Stimulated activated naive CD8-positive, alpha-beta T cell treated with anti-CD3 and anti-CD28 coated beads, Interleukin-15, amount 100 ng/mL, for 72 hours (primary cell): ENCODE data around the gene LILRB5.
A peak's percentile ranks its signal among the peaks of the same experiment; 100 is the strongest.
"Not testable (repeated sequence)": the region's sequence is repeated elsewhere in the genome, so short reads cannot be mapped to it uniquely, and the experiment has no call there.

Experiments
- ATAC-seq: fragments of 150-1000 bp; cut with Tn5 transposase; 2 replicates; pipeline ENCODE4 v1.10.0; 2021; ENCODE audit warnings: mild to moderate bottlenecking, moderate library complexity
- DNase-seq, 2 donors: peaks; one replicate each; pipeline ENCODE4 v3.0.0; 2021 to 2022
- H3K27ac Mint-ChIP-seq, 2 donors: one replicate each; pipeline ENCODE4 v1.8.0; 2022; ENCODE audit warnings: mild to moderate bottlenecking in 2 of 2, mixed read lengths in 2 of 2, moderate library complexity in 2 of 2
- H3K27me3 Mint-ChIP-seq: one replicate; pipeline ENCODE4 v1.8.0; 2022; ENCODE audit warnings: mixed read lengths
- H3K4me1 Mint-ChIP-seq: one replicate; pipeline ENCODE4 v1.8.0; 2022; ENCODE audit warnings: mild to moderate bottlenecking, mixed read lengths
- H3K4me3 Mint-ChIP-seq, 2 donors: one replicate each; pipeline ENCODE4 v1.8.0; 2022; ENCODE audit warnings: mild to moderate bottlenecking in 2 of 2, mixed read lengths in 2 of 2, moderate library complexity in 1 of 2
- H3K9me3 Mint-ChIP-seq, 2 donors: one replicate each; pipeline ENCODE4 v1.8.0; 2022; ENCODE audit warnings: mixed read lengths in 2 of 2

Gene LILRB5

DNA sequence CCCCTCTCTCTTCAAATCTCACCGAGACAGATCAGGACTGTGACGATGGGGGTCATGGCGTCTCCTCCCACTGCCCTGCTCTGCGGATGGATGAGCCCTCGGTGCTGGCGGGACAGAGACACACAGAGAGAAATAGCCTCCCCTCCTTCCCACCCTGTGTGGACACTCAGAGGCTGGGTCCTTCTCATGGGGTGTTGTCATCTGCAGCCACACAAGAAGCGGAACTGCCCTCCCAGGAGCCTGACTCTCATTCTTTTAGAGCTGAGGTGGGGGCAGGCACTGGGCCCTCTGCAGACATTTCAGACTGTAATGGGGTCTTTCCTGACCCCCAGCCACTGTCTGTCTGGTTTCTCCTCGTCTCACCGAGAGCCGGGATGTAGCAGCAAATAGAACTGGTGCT, 23.4 kb upstream of the LILRB5 start:
- not testable (repeated sequence) for DNase-seq, H3K27ac Mint-ChIP-seq, H3K9me3 Mint-ChIP-seq, H3K4me1 Mint-ChIP-seq, H3K4me3 Mint-ChIP-seq, ATAC-seq
- H3K27me3 Mint-ChIP-seq: peaks cover 46% of the 10 kb centered on the region

DNA sequence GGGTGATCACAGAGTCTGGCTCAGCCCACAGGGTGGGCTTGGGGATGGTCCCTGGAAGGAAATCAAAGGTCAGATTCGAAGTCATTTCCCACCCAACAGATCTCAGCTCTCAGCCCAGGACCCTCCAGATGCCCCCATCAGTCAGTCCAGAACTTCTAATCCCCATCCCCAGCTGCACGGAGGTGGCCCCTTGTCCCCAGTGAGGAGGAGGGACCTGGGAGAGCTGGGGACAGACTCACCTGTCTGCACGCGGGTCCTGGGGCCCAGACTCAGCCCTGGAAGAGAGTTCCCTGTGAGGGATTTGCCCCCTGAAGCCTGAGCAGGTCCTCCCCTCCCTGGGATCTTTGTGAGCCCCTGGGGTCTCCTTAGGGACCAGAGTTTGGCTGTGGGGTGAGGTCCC, 23.0 kb upstream of the LILRB5 start:
- ATAC-seq, H3K27ac Mint-ChIP-seq, H3K4me3 Mint-ChIP-seq, H3K4me1 Mint-ChIP-seq, DNase-seq, H3K9me3 Mint-ChIP-seq: not testable (repeated sequence)
- H3K27me3 Mint-ChIP-seq: peaks cover 50% of the 10 kb centered on the region

DNA sequence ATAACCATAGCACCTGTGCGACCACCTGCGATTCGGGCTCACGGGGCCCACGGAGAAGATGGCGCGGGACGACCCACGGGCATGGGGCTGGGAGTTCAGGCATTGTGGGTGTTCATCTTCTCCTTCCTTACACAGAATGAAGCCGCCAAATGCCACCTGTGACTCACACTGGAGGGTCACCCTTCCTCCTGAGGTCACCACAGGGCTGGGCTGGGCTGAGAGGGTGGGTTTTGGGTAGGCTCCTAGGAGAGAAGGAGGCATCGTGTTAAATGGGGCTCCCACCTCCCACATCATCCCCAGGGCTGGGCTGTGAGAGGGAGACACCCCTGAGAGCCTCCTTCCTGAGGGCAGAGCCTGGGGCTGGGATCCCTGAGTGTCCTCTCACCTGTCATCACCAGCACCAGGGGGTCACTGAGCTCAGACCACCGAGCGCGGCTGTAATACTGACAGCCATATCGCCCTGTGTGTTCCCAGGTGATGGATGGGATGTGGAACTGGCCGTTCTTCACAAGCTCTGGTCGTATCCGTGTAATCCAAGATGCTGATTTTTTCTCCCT, 22.4 kb upstream of the LILRB5 start:
- no peak overlapping the region for H3K4me3 Mint-ChIP-seq
- no peak overlapping the region for H3K27ac Mint-ChIP-seq
- H3K4me1 Mint-ChIP-seq: no peaks in the 10 kb centered on the region
- H3K27me3 Mint-ChIP-seq: peaks cover 52% of the 10 kb centered on the region
- H3K9me3 Mint-ChIP-seq: no peaks in the 10 kb centered on the region
- ATAC-seq: no peak
- no peak for DNase-seq

DNA sequence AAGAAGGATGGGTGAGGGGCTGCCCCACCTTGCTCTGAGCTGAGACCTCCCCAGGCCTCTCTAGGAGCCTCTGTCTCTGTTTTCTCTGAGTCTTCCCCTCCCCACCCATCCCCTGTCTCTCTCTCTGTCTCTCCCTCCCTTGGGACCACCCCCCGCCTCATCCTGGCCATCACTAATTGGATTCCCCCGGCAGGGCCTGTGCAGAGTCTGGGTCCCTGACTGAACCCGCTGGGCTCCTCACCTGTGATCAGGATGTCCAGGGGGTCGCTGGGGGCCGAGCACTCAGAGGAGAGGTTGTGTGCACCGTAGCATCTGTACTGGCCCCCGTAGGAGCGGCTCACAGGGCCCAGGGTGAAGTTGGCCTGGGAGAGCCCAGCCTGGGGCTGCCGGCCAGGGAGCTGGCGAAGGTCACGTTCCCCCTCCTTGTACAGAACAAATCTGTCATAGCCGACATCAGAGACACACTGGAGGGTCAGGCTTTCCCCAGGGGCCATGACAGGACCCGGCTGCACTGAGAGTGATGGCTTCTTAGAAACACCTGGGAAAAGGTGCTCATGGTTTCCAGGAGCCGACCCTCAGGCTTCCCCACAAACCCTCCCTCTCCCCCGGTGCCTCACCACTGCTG, 21.6 kb upstream of the LILRB5 start:
- DNase-seq, H3K27ac Mint-ChIP-seq, H3K4me1 Mint-ChIP-seq, H3K4me3 Mint-ChIP-seq, H3K9me3 Mint-ChIP-seq: not testable (repeated sequence)
- peak; percentile 37 for ATAC-seq
- peaks cover 60% of the 10 kb centered on the region for H3K27me3 Mint-ChIP-seq

DNA sequence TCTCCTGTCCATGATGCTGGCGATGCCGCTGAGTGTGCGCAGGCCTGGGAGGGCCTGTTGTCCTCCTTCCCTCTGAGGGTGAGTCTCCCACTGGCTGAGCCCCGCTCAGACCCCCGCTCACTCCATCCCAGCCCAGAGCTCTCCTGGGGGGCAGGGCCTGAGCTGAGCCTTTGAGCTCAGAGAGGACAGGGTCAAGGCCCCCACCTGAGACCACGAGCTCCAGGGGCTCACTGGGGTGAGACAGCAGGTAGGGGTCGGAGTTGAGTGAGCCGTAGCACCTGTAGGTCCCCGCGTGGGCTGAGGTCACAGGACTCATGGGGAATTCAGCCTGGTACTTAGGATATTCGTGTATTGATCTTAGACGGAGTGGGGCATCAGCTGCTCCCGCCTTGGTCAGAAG, 21.0 kb upstream of the LILRB5 start:
- DNase-seq, H3K4me3 Mint-ChIP-seq, H3K27ac Mint-ChIP-seq, ATAC-seq, H3K4me1 Mint-ChIP-seq, H3K9me3 Mint-ChIP-seq: not testable (repeated sequence)
- H3K27me3 Mint-ChIP-seq: peaks cover 67% of the 10 kb centered on the region

DNA sequence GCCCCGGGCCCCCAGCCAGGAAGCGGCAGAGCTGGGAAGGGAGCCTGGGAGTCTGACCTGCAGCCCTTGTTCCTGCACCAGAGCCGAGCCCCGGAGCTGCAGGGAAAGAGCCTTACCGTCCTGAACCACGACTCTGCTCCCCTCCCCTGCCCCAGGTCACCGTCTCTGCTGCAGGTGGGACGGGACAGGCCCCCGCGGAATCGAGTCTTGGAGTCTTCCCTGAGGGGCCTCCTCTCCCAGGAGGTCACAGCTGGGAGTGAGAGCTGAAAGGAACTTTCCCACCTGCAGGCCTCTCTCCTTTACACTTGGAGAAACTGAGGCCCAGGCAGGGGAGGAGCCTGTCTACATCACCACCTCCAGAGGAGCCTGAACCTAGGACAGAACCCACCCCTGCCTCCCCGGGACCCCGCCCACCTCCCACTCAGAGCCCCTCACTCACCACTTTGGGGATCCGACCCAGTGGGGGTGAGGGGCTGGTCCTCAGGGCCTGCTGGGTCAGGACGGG, 20.1 kb upstream of the LILRB5 start:
- not testable (repeated sequence) for H3K4me1 Mint-ChIP-seq, DNase-seq, H3K4me3 Mint-ChIP-seq, H3K9me3 Mint-ChIP-seq, ATAC-seq
- H3K27ac Mint-ChIP-seq: peak overlapping the region in 1 of 2 donors; percentile 57
- peaks cover 76% of the 10 kb centered on the region for H3K27me3 Mint-ChIP-seq

DNA sequence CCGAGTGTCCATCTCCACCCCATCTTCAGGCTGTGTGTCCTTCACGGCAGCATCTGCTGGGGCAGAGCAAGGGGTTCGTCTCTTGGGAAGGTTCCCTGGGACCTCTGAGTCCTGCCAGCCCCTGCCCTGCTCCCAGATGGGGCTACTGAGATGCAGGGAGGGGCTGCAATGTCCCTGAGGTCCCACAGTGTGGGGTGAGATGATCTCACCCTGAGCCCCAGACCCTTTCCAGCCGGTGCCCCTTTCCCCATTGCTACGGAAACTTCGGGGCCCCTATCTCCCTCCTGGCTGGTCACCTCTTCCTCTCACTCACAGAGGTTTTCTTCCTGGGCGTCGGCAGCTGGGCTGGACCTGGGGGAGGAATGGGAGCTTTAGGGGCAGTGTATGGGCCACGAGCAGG, 18.9 kb upstream of the LILRB5 start:
- ATAC-seq (no peak), DNase-seq (no peak)
- Mint-ChIP-seq H3K27ac (no peak overlapping the region), H3K4me1 (no peaks in the 10 kb centered on the region), H3K27me3 (peaks cover 80% of the 10 kb centered on the region), H3K4me3 (no peak overlapping the region), H3K9me3 (no peaks in the 10 kb centered on the region)

DNA sequence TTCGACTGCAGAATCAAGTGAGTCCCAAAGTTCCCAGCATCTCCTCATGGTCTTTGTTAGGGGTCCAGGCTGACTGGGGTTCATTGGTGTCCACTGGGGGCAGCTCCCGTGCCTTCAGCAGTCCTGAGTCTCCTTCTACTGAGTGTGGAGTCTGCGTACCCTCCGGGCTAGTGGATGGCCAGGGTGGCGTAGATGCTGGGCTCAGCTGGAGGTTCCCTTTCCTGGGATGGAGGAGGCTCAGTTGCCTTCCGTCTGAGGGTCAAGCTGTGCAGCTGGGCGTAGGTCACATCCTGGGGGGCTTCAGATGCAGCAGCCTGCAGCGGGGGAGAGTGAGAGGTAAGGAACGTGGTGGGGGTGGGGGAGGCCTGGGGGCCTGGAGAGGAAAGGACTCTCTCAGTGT, 17.4 kb upstream of the LILRB5 start:
- H3K27me3 Mint-ChIP-seq: peaks cover 73% of the 10 kb centered on the region
- DNase-seq, H3K9me3 Mint-ChIP-seq, H3K4me1 Mint-ChIP-seq, ATAC-seq, H3K27ac Mint-ChIP-seq, H3K4me3 Mint-ChIP-seq: not testable (repeated sequence)

DNA sequence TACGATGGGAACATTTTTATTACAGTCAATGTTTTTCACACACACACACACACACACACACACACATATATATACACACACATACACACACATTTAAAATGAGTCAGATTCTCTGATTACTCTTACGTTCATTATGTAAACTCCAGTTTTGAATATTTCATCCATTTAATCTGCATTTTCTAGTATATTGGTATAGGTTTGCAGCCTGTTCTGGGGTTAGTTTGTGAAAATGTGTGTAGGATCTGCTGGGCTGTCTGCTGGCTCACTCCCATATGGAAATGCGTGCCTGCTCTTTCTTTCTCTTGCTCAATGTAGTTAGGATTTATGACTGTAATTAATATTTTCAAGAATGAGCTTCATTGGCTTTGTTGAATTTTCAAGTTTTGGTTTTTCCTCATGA, 16.7 kb upstream of the LILRB5 start:
- no peak overlapping the region for H3K27ac Mint-ChIP-seq

DNA sequence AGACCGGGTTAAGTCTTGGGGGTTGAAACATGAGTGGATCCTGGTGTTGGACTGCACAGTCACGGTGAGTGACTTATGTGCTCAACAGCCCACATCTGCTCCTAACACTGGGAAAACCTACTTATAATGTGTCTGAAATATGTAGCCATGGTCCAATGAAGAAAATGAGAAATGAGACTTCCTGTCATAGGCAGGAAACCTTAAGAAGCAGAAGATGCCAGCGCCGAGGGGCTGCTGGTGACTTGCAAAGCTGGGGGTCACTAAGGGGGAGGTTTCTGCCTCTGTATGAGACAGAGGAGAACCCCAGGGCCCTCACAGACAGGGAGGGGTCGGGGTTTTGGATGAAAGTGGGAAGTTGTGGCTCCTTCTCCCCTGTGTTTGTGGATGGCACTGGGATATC, 15.1 kb upstream of the LILRB5 start:
- ATAC-seq, DNase-seq, H3K4me3 Mint-ChIP-seq, H3K27ac Mint-ChIP-seq, H3K4me1 Mint-ChIP-seq, H3K9me3 Mint-ChIP-seq: not testable (repeated sequence)
- H3K27me3 Mint-ChIP-seq: peaks cover 55% of the 10 kb centered on the region

More for the DNA sequence above, 16.7 kb upstream of the LILRB5 start:
- DNase-seq (no peak), ATAC-seq (no peak)
- peaks cover 66% of the 10 kb centered on the region for H3K27me3 Mint-ChIP-seq
- no peaks in the 10 kb centered on the region for H3K9me3 Mint-ChIP-seq
- no peak overlapping the region for H3K4me3 Mint-ChIP-seq
- H3K4me1 Mint-ChIP-seq: no peaks in the 10 kb centered on the region

DNA sequence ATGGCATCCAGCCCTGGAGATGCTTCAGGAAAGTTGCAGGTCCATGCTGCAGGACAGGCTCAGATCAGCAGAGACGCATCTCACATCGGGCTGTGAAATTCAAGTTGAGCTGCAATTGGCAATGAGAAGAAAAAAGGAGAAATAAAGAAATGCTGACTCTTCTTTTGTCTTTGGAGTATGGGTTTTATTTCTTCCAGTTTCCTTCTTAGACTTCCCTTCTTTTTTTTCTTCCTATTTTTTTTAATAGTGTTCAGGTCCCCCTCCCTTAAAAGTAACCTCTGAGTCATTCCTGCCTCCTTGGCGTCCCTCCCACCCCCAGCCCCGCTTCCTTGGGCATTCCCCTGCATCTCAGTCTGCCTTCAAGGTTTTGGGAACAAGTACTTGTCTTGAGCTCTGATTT, 14.5 kb upstream of the LILRB5 start:
- not testable (repeated sequence) for ATAC-seq, H3K4me1 Mint-ChIP-seq, H3K4me3 Mint-ChIP-seq, DNase-seq, H3K9me3 Mint-ChIP-seq
- Mint-ChIP-seq H3K27ac (peak overlapping the region in 1 of 2 donors; percentile 34), H3K27me3 (peaks cover 57% of the 10 kb centered on the region)

DNA sequence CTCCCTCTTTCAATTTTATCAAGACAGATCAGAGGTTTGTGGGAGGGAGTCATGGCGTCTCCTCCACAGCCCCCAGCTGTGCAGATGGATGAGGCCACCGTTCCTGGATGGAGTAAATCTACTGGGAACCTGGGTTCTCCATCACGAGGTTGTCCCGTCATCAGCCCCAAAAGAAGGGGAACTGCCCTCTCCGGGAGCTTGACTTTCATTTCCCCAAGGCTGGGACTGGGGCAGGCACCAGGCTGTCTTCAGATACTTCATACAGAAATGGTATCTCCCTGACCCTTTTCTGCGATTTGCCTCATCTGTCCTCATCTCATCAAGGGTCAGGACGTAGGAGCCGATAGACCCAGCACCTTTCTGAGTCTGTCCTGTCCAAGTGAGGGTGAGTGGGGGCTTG, 14.0 kb upstream of the LILRB5 start:
- no peaks in the 10 kb centered on the region for H3K4me1 Mint-ChIP-seq
- ATAC-seq (no peak), DNase-seq (no peak)
- peaks cover 62% of the 10 kb centered on the region for H3K27me3 Mint-ChIP-seq
- no peak overlapping the region for H3K4me3 Mint-ChIP-seq
- no peak overlapping the region for H3K27ac Mint-ChIP-seq
- no peaks in the 10 kb centered on the region for H3K9me3 Mint-ChIP-seq

DNA sequence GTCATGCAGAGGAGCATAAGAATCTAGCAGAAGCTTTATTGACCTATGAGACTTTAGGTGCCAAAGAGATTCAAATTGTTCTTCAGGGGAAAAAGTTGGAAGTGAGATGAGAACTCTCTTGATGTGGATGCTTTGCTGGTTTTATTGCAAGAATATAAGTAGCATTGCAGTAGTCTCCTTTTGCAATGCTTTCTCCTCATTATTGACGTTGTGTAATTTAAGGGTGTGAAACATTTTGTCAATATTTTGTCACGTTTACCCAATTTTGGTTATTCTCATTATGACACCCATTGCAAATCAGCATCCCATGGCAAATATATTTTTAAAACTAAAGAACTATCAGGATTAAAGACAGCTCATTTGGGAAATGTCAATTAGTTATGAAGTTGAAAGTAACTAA, 11.9 kb upstream of the LILRB5 start:
- Mint-ChIP-seq H3K27me3 (peaks cover 60% of the 10 kb centered on the region), H3K27ac (no peak overlapping the region), H3K9me3 (no peaks in the 10 kb centered on the region), H3K4me1 (no peaks in the 10 kb centered on the region), H3K4me3 (no peak overlapping the region)
- DNase-seq (no peak), ATAC-seq (no peak)

DNA sequence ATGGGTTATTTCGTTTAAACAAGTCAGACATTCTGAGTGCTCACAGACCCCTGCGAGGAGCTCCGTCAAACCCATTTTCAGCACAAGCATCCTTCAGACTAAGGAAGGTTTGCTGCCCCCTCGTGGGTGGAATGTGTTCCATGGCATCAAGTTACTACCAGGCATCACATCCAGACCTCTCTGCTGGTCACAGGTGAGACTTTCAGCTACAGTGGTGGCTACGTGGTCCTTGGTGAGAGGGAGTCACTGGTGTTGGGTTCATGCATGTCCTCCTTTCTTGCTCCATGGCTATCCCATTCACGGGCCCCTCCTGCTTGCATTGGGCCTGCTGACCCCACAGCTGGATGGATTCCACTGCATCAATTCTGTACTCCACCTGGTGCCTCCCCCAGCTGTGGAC, 9.1 kb upstream of the LILRB5 start:
- peaks cover 32% of the 10 kb centered on the region for H3K27me3 Mint-ChIP-seq
- ATAC-seq (peak; percentile 80), DNase-seq (peak; percentile 58 to 69)
- no peak overlapping the region for H3K27ac Mint-ChIP-seq
- H3K9me3 Mint-ChIP-seq: no peaks in the 10 kb centered on the region
- H3K4me3 Mint-ChIP-seq: no peak overlapping the region
- no peaks in the 10 kb centered on the region for H3K4me1 Mint-ChIP-seq

DNA sequence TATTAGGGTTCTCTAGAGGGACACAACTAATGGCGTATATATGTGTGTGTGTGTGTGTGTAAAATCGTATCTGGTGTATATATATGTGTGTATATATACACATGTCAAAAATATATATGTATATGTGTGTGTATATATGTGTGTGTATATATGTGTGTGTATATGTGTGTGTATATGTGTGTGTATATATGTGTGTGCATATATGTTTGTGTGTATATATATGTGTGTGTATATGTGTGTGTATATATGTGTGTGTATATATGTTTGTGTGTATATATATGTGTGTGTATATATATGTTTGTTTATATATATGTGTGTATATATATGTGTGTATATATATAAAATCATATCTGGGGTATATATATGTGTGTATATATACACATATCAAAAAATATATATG, 5.4 kb upstream of the LILRB5 start:
- Mint-ChIP-seq H3K27ac (no peak overlapping the region), H3K4me1 (no peaks in the 10 kb centered on the region), H3K27me3 (peaks cover 27% of the 10 kb centered on the region), H3K9me3 (no peaks in the 10 kb centered on the region), H3K4me3 (no peak overlapping the region)
- no peak for ATAC-seq
- no peak for DNase-seq

DNA sequence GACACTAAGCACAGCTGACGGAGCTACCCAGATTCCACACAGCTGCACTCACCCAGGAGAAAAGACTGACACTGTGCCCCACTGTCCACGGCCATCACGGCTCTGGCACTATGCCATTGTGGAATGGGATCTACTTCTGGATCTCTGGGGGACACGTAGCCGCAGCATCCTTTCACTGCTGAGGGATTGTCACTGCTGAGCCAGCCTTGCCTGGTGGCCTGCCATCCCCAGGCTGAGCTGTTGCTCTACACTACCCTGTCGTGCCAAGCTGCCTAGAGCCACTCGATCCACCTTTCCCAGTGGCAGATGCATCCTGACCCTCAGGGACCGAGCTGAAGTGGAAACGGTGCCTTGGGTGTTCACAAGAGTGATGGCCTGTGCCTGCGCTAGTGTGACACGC, 5.0 kb upstream of the LILRB5 start:
- peaks cover 31% of the 10 kb centered on the region for H3K27me3 Mint-ChIP-seq

More for the DNA sequence above, 5.0 kb upstream of the LILRB5 start:
- H3K27ac Mint-ChIP-seq: no peak overlapping the region
- no peaks in the 10 kb centered on the region for H3K4me1 Mint-ChIP-seq
- no peak for DNase-seq
- H3K9me3 Mint-ChIP-seq: no peaks in the 10 kb centered on the region
- H3K4me3 Mint-ChIP-seq: no peak overlapping the region
- ATAC-seq: no peak
